Measurements from ENCODE around the gene ZFP57.

ZFP57 gene

GRCh38 chr6:29710281-29710941 lies 29.5 kb upstream of the ZFP57 start:
- H3K4me3 ChIP-seq (ENCODE audit: low read depth, low read length), result no peak overlapping the region
- no peak for DNase-seq (ENCODE audit: low read depth)
- TF ChIP-seq, protein P1, sequence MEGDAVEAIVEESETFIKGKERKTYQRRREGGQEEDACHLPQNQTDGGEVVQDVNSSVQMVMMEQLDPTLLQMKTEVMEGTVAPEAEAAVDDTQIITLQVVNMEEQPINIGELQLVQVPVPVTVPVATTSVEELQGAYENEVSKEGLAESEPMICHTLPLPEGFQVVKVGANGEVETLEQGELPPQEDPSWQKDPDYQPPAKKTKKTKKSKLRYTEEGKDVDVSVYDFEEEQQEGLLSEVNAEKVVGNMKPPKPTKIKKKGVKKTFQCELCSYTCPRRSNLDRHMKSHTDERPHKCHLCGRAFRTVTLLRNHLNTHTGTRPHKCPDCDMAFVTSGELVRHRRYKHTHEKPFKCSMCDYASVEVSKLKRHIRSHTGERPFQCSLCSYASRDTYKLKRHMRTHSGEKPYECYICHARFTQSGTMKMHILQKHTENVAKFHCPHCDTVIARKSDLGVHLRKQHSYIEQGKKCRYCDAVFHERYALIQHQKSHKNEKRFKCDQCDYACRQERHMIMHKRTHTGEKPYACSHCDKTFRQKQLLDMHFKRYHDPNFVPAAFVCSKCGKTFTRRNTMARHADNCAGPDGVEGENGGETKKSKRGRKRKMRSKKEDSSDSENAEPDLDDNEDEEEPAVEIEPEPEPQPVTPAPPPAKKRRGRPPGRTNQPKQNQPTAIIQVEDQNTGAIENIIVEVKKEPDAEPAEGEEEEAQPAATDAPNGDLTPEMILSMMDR (IDR thresholded peaks at IDR 0.05; ENCODE audit: low read depth, low read length, missing control alignments), result no peak

DNA sequence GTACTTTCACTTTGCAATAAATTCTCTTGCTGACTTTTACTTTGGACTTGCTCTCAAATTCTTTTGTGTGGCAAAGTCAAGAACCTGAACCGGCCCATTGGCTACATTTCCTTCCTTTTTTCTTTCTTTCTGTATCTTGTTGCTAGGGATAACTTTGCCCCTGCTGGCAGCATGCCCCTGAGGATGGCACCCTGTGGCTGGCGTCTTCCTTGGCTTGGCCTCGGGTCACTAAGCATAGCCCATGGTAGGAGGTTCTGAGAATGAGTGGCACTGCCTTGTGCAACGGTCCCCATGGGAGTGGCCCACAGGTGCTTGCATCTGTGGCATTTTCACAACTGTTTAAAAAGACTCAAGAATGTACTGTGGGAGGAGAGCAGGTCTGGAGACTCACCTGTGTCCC lies 28.2 kb upstream of the ZFP57 start:
- TF ChIP-seq, protein P1 (IDR thresholded peaks at IDR 0.05; ENCODE audit: low read depth, low read length, missing control alignments), result no peak
- H3K4me3 ChIP-seq (ENCODE audit: low read depth, low read length), result no peak overlapping the region
- DNase-seq (ENCODE audit: low read depth), result no peak

GRCh38 chr6:29708432-29709179 lies 27.7 kb upstream of the ZFP57 start:
- TF ChIP-seq, protein P1 (IDR thresholded peaks at IDR 0.05; ENCODE audit: low read depth, low read length, missing control alignments), result no peak
- no peak overlapping the region for H3K4me3 ChIP-seq (ENCODE audit: low read depth, low read length)
- no peak for DNase-seq (ENCODE audit: low read depth)

- DNase-seq (ENCODE audit: low read depth), result no peak
- no peak overlapping the region for H3K4me3 ChIP-seq (ENCODE audit: low read depth, low read length)
- TF ChIP-seq, protein P1 (IDR thresholded peaks at IDR 0.05; ENCODE audit: low read depth, low read length, missing control alignments), result peak; percentile 57
Observed at GRCh38 chr6:29705389-29706231, 24.7 kb upstream of the ZFP57 start.

DNA sequence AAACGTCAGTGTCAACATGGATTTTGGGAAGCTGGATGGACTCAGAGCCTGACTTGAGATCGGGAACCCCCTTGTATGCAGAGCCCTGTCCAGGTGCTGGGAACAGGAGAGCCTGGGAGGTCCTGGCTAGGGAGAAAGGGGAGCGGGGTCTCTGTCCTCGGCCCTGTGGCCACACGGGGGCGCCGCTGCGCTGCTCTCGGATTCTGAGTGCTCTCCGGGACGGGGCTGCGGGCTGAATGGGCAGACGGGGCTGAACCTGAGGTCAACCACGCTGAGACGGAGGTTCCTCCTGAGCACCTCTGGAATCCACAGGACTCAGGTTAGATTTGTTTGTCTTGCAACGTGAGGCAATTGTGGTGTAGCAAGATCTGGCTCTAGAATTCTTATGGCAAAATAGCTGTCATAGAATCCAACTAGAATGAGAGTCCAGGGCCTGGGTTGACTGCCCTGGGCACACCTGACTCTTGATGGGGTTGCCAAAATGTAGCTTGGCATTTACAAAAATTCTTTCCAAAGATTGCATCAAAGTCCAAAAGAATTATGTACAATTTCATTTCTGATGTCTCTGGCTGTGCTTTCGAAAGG lies 21.7 kb upstream of the ZFP57 start:
- TF ChIP-seq, protein P1 (IDR thresholded peaks at IDR 0.05; ENCODE audit: low read depth, low read length, missing control alignments), result peak; percentile 86
- H3K4me3 ChIP-seq (ENCODE audit: low read depth, low read length), result no peak overlapping the region
- DNase-seq (ENCODE audit: low read depth), result no peak

GRCh38 chr6:29696147-29697125 lies 15.5 kb upstream of the ZFP57 start:
- H3K4me3 ChIP-seq (ENCODE audit: low read depth, low read length), result no peak overlapping the region
- TF ChIP-seq, protein P1 (IDR thresholded peaks at IDR 0.05; ENCODE audit: low read depth, low read length, missing control alignments), result peak; percentile 68
- no peak for DNase-seq (ENCODE audit: low read depth)

Data from GM12864 (cell line).